GM18526 (cell line): ENCODE data around the gene VPS8.

Experiments used
- POLR2A ChIP-seq: IDR thresholded peaks from 3 replicates; pipeline ENCODE4 v1.6.1; 2011; ENCODE audit not compliant: insufficient read length; ENCODE audit errors: extremely low read depth

The VPS8 gene

DNA sequence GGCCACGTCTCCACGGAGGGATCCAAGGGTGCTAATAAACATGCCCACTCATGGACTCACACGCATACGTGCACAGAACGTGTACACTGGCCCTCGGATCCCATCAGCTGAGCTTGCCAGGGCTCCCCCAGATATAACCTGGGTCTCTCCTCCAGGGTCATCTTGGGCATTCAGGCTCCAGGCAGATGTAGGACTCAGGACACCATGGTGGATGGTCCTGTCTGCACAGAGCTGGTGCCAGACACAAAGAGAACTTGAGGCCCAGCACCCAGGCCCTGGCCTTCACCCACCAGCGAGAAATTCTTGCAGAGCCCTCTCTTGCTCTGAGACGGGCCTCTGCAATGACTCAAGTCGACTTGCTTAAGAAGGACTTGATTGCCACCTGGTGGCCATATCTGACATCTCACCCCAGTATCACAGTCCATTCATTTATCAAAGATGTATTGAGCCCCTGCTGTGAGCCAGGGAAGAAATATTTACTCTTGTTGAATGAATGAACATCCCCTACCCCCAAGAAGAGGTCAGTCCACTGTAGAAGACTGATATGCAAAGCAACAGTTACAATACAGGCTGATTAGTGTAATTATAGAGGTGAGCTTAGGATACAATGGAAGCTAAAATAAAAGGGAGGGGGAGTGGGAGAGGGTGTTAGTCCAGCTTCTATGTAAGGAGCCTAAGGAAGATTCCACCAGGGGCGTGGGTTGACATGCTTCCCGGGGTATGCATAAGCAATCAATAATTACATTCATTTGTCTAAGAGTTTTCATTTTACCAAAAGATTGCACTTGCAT is 34.2 kb upstream of the VPS8 start:
- no peak for TF ChIP-seq POLR2A

DNA sequence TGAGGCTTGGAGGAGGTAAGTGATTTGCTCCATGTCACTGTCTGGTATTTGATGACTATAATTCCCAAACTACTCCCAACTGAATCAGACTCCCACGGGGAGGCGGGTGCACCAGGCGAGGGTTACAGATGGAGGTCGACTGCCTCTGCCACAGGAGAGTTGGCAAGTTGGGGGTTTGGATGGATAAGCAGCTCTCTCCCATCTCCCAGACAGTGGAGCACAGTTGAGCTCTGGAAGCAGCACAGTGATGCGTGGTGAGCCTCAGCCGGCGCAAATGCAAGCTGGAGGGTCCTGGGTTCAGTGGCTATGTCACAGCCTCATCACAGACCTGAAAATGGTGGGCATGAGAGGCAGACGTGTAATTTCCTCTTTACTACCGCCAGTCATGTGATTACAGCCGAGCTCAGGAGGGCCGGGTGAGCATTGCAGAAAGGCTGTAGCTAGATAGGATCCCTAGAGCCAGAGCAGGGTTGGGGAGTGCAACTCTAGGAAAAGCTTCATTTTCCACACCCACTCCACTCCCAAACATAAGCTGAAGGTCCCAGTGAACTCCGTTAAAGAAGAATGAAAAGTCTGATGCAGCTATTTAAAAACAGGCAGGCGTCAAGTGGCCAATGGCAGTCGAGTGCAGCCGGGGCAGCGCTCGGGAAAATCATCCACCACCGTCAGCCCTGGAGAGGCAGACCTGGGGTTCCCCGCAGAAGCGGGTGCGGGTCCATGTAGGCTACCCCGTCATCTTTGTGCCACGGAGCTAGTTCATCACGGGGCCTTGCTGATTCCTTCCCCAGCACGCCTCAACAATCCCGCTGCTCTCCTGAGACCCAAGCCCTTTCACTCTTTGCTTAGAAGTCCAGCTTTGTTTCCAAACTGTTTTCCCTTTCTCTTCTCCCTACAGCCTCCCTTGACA is 33.3 kb upstream of the VPS8 start:
- TF ChIP-seq POLR2A = no peak

DNA sequence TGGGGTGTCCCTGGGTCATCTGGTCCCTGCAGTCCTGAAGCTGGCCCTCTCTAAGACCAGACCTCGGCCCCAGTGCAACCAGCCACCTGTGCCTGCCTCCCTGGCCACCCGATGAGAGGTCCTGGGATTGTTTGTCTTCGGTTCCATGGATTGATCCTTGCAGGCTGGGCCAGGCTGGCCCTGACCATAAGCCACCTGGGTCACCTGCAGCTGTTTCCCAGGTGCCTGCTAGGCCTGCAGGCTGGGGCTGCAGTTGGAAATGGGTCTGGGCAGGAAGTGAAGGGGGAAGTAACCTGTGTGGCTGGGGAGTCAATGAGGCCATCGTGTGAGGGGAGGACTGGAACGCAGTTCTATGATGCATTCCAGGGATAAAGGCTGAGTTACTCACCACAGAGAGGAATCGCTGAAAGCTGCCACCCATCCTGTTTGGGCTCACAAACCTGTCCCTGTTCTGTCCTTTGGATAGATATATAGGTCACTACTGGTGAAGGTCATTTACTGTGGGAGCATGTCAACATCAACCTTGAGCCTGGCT is 30.9 kb upstream of the VPS8 start:
- no peak for TF ChIP-seq POLR2A

DNA sequence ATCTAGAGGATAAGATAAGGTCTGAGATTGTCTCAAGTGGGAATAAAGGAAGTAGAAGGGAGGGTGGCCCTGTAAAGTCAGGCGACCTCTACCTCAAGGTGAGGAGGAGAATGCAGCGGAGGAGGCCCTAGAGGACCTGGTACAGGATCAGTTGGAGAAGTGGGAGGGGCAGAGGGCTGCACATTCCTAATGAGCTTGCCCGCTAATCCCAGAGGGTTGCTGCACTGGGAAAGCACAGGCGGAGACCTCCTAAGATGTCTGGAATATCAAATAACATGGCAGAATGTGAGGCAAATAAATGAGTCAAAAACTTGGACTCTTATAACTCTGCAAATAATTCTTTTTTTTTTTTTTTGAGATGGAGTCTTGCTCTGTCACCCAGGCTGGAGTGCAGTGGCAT is 30.2 kb upstream of the VPS8 start:
- TF ChIP-seq POLR2A = no peak

DNA sequence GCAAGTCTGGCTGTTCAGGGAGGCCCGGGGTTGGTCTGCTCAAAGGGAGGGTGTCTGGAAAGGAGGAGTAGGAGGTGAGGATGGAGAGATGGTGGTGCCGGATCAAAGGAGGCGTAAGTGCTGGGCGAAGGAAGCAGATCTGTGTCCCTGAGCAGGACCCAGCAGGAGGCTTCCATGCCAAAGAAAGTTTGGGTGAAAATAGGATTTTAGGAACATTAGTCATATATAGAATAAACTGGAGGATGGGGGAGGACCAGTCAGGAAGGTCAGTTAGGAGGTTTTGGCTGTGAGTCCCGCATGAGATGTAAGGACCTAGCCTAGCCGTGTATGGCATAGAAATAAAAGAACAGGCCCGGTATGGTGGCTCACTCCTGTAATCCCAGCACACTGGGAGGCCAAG is 28.6 kb upstream of the VPS8 start:
- TF ChIP-seq POLR2A = no peak

DNA sequence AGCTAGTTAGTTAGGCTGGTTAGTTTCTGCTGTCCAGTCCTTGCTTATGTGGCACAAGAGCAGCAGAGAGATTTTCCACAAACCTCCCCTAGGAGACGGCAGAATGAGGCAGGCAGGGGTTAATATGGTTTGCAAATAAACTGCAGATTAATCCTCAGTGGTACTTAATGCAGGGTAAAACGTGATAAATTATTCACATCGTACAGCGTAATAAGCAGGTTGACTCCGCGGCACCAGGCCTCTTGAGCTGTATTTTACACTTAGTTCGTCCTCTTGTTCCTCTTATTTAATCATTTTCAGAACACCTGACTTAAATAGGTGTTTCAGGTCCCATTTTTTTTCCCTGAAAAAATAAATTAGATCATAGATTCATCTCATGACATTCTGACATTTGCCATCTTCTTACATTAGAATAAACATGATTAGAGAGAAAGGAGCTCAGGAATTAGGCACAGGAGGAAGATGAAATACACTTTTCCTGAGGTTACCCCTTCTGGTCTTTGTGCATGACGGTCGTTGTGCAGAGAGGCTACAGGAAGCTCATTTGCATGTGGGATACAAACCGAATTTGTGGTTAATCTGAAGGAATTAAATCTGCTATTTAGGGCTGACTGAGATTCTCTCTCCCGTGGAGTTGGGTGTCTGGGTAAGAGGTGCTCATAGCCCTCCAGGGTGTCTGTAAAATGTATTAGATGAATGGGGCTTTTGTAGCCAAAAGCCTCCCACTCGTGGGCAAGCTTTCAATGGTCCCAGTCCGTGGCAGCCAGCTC is 27.1 kb upstream of the VPS8 start:
- TF ChIP-seq POLR2A = no peak

DNA sequence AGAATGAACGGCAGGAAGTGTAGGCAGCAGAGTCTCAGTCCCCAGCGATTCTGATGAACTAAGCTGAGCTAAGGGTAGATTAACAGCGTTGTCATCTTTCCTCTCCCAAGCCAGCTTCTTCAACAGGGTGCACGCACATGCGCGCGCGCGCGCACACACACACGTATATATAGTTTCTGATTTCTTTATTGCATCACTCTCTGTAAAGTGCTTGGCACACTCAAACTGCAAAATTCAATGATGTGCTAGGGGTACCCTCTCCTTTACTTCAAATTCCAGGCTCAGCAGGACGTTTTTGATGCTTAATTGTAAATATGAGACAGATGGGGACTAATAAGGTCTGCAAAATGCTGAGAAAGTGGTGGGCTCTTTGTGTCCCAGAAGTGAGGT is 26.1 kb upstream of the VPS8 start:
- TF ChIP-seq POLR2A = no peak

DNA sequence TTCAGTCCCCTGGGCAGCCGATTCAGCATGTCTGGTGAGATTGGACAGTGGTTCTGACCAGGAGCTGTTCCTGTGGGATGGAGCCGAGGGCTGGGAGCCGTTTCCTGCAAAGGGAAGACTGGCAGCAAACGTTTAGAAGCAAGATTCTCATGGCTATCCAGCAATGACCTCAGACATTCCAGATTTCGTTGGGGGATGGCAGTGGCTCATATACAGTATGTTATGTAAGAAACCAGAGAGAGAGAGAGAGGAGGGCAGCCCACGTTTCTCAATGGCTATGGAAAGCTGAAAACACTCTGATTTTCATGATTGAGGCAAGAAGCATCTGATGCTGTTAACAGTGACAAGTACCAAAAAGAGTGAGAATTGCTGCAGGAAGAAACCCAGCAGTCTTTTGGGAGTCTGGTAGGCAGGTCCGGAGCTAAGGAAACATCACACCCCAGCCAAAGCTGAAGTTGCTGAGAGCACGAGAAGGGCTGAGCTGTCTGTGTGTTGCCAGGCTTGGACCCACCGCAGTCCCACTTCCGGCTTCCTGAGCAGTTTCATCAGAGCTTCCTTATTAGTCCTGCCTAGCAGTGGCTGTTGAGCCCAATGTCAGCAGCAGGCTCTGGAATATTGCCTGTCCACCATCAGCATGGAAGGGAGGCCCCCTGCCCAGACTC is 25.6 kb upstream of the VPS8 start:
- TF ChIP-seq POLR2A = no peak

DNA sequence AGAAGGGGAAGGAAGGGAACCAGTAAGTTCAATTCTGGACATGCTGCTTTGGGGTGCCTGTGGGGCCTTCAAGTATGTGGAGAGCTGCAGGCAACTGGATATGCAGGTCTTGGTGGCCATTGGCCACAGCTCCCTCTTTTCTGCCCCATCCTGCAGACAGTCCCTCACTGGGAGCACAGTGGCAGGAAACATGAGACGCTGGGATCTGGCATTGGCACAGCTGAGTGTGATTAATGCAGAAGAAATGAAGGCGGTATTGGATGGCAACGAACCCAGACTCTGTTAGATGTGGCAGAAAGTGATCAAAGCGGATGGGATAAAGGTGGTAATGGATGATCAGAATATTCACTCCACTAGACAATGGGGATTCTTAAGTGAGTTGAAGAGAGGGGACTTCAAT is 23.2 kb upstream of the VPS8 start:
- TF ChIP-seq POLR2A = no peak

DNA sequence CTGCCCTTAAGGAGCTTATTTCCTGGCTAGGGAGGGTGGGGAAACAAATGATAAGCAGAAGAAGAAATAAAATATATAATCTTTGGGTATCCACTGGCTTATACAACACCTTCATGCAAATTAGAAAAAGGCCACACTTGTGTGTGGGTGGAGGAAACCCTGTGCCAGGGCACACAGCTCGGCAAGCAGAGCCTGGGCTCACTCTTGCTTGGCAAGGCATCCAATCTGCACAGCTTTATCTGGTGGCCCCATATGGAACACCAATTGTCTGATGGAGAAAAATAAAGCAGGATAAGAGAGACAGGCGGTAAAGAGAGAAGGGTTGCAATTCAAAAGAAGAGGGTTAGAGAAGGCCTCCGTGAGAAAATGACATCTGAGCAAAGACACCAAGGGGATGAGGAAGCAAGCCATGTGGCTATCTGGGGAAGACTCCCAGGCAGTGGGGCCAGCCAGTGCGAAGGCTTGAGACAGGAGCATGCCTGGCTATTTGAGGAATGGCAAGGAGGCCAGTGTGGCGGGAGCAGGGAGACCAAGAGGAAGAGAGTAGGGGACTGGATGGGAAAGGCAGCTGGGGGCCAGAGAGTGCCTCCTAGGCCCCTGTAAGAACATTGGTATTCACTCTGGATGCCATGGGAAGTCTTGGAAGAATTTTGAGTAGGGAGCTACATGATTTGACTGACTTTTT is 22.5 kb upstream of the VPS8 start:
- TF ChIP-seq POLR2A = no peak

DNA sequence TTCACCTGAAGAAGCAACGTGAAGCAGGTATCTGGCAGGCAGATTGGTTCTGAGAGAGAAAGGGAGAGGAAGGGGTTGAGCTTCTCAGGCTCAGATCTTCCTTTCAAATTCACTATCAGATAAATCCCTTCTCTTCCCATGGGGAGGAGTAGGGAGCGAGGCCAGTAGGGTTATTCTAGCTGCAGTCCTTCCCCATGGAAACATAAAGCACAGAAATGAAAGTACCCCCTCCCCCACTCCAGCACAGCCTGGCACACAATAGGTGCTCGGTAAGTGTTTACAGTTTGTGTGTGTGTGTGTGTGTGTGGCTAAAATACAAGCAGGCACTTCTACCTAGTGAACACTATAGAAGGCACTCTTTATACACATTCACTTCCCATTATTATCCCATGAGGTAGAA is 20.8 kb upstream of the VPS8 start:
- no peak for TF ChIP-seq POLR2A

DNA sequence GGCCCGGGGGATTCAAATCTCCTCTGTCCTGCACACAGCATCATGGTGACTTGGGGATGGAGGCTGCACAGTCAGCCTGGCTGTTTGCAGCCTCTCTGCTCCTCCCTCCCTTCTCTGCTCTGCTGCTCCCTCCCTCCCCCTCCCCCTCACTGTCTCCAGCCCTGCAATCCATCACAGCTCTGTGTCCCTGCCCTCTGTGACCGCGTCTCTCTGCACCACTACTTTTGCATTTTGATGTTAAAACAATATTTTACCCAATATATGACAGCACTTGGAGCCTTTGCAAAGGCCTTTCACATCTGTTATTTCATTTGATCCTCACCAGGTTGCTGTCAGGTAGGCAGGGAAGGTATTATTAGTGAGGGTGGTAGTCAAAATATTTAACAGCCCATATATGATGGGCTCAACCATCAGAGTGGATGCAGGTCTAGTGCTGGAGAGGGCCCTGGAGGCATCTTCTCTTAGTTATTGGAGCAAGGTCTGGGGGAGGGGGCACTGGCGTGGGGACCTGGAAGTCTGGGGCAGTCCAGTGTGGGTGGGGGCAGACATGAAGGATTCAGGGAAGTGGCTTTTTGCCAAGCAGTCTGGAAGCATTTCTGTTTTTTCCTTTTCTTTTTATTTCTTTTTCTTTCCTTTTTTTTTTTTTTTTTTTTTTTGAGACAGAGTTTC is 16.3 kb upstream of the VPS8 start:
- TF ChIP-seq POLR2A = no peak

DNA sequence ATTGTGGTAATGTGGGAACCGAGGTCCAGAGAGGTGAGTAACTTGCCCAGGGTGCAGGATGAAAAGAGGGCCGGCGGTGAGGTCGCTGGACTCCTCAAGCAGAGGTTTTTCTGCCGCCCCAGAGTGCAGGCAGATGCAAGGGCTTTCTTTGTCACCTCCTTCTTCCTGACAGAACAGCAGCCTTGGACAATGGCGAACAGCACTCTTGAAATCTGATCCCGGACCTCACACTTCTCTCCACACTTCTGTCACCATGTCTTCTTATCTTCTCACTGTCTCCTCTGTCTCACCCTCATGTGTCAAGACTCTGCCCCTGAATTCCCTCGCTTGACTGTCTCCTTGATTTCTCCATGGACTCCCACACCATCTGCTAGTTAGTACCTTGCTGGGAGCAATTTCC is 15.4 kb upstream of the VPS8 start:
- TF ChIP-seq POLR2A = no peak

DNA sequence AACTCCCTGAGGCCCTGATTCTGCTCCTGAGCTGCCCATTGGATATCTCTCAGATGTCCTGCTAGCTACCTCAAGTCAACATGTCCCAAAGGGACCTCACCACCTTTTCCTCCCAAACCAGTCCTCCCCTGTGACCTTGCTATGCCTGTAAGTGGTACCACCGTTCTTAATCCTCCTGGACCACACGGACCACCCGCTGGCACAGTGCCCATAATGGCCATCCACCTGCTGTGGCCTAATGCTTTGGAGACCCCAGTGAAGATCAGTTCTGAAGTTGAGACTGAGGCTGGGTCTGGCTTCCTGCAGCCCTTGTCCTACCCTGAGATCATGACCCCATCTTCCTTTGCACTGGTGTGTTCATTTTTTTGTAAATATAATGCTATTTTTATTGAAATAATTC is 15.0 kb upstream of the VPS8 start:
- TF ChIP-seq POLR2A = no peak
